Right forelimb (tissue), 1 donor: ENCODE results near the gene ZNF334.
A peak's percentile ranks its signal among the peaks of the same experiment; 100 is the strongest.

Experiments
- DNase-seq: peaks from one replicate; pipeline ENCODE4 v3.0.0-alpha.2; 2018

The ZNF334 gene

DNA sequence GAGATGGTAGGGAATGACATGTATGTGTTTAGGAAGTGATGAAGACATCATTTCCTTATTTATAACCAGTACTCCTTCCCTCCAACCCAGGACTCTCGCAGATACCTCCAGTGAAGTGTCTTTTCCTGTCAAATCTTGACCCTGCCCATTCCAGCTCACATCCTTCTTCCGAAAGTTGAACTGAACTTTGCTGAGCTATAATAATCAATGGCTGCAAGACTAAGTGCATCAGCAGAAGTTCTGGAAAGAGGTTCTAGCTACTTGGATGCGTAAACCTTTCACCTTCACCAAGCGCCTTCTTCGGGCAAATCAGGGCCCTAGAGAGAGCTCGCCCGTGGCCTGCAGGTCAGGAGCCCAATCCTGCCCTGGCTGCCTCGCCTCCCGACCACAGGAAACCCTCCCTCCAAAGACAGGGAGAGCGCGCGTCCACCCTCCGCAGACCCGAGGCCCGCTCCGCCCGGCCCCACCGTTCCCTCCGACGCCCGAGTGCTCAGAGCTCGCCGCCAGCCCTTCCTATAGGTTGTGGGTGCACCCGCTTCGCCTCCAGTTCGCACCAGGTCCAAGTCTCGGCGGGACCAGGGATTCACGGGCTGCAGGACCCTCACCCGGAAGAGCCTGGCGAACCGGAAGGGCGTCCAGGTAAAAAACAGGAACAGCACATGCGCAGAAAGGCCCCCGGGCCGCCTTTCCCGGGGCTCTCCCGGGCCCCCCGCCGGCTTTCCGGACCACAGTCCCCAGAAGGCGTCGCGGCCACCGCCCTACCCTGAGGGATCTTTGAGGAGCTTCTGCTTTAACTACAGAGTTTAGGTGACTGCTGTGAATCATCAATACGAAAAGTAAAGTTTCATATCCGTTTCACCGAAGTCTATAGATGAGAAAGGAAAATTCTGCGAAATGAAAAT lies at the start of gene ZNF334:
Gene ZNF334 (minus strand): TSS at position 617 of the 902 bp plus-strand sequence. CDS start 1,457 bp downstream, outside the sequence.
- DNase-seq, result peak; percentile 84

GRCh38 chr20:46562373-46563169 lies 49.2 kb upstream of the ZNF334 start:
- peak; percentile 86 for DNase-seq

- no peak for DNase-seq
Observed at GRCh38 chr20:46562009-46562372, 48.6 kb upstream of the ZNF334 start.

- DNase-seq, result no peak
Observed at GRCh38 chr20:46559685-46560440, 46.5 kb upstream of the ZNF334 start.

- no peak for DNase-seq
Observed at GRCh38 chr20:46559001-46559400, 45.6 kb upstream of the ZNF334 start.

GRCh38 chr20:46558511-46558959 lies 45.2 kb upstream of the ZNF334 start:
- DNase-seq, result no peak

- no peak for DNase-seq
Observed at GRCh38 chr20:46557231-46557956, 44.0 kb upstream of the ZNF334 start.

DNA sequence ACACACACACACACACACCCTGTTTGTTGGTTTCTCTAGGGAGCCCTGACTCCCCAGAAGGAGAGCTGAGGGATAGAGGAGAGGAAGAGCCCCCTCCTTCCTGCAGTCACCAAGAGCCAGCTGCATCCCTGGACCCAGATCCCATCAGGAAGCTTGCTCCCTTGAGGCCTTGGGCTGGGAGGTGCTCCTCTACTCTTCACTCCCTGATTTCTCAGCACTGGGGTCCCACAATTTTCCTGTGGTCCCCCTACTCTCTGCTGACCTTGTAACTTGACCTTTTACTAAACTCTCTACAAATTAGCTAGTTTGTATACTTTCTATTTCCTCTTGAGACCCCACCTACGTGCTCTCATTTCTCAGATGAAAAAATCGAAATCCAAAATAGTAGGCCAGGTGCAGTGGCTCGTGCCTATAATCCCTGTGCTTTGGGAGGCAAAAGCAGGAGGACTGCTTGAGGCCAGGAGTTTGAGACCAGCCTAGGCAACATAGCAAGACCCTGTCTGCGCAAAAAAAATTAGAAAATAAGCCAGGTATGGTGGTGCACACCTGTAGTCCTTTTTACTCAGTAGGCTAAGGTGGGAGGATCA lies 42.1 kb upstream of the ZNF334 start:
- DNase-seq, result no peak

GRCh38 chr20:46554828-46555227 lies 41.5 kb upstream of the ZNF334 start:
- DNase-seq, result no peak

DNA sequence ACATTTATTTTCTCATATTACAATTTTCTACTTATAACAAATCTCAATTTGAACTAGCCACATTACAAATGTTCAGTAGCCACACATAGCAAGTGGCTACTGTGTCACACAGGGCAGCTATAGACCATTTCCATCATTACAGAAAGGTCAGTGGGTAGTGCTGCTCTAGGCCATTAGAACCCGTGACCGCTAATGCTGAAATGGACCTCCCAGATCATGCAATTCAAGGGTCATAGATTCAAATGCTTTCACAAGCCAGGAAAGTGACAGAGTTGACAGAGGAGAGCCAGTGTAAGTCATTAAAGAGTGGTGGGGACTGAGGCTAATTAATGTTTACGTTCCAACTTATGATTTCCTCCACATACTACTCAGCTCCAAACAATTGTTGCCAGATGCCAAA lies 40.6 kb upstream of the ZNF334 start:
- DNase-seq, result no peak

- DNase-seq, result no peak
Observed at GRCh38 chr20:46552460-46553420, 39.4 kb upstream of the ZNF334 start.

DNA sequence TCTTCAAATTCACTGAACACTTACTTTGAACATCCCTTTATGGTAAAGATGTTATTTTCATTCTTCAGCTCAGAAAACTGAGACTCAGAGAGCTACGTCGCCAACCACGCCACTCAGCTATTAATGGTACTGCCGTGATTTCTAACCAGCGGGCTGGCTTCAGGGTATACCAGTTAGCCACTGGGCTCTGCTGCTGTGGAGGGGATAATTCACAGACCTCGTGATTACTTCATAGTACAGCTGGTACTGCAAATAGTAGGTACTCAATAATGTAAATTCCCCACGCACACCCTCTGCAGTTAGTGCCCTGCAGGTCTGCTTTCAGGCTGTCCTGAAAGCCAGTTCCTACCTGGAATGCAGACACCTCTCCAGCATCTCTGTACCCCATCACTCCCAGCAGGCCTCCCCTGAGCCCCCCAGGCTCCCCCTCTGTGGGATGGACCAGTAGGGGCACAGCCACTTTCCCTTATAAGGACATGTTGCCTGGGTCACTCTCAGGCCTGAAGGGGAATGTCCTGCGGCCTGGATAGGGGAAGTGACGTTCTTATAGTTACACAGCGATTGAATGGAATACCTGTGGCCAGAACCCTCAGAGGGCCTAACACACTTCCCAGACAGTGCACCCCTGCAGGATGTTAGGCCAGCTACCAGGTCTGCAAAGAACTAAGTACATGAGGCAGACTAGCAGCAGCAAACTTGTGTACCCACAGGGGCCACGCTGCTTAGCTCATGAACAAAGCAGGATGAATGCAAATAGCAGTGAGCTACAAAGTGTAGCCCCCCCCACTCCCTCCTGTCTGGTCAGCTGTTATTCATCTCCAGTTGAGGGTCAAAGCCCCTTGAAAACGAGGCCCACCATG lies 38.4 kb upstream of the ZNF334 start:
- DNase-seq, result no peak

DNA sequence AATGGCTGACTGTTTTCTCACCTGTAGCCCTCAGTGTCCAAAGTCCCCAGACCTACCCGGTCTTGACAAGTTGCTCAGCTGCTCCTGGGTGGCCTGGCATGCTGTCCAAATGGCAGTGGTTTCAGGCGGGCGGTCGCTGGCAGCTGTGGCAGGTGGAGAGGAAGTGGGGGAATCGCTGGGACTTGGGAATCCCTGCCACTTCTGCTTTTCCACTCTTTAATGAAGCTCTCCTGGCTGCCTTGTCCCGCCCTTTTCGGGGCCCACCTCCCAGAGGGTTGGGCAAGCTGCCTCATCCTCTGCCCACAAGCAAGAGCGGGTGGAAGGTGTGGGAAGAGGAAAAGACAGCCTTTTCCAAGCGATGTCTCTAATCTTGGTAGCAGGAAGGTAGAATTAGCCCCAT lies 37.1 kb upstream of the ZNF334 start, which contains the start of gene OCSTAMP:
Gene OCSTAMP (minus strand): TSS at position 194 of the 400 bp plus-strand sequence. CDS start 94 bp downstream, at position 100.
- no peak for DNase-seq

DNA sequence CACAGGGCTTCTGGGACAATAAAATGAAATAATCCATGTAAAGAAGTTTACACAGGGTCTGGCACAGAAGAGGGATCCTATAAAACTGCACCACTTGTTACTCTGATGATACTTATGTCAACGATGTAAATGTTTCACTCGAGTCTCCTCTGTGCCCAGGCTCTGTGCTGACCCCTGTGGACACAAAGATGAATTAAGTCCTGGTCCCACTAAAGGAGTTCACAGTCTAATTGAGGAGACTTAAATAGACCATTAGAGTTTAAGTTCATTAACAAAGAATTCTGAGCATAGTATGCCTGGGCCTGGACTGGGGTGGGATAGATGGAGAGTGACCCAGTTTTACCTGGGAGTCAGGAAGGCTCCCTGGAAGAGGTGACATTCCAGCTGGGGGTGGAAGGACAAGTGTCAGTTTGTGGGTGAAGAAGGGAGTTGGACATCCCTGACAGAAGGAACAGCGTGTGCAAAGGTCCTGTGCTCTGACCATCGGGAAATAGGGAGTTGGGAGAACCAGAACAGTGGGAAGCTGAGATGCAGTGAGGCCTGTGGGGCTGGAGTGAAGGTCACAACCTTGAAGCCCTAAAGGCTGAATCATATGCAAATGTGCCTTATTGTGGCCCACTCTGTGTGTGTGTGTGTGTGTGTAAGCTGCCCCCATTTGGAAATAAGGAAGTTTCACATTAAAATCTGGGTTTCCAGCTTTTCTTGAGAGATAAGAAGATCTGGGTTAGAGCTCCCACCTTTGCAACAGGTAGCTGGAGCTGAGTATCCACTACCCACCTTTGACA lies 36.0 kb upstream of the ZNF334 start:
- DNase-seq, result no peak

GRCh38 chr20:46548688-46549087 lies 35.3 kb upstream of the ZNF334 start:
- no peak for DNase-seq

DNA sequence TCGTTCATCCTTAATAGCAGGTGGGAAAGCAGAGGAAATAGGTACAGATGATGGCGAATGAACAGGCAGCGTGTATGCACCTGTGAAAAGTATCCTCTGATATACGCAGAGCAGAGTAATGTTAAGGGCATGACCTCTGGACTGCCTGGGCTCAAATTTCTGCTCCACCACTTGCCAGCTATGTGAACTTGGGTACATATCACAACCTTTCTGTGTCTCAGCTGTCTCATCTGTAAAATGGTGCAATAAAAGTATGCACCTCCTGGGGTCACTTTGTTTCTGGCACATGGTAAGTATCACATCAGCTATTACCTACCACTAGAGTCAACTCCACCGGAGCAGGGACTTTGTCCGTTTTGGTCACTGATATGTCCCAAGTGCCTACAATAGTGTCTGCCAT lies 34.6 kb upstream of the ZNF334 start:
- no peak for DNase-seq

DNA sequence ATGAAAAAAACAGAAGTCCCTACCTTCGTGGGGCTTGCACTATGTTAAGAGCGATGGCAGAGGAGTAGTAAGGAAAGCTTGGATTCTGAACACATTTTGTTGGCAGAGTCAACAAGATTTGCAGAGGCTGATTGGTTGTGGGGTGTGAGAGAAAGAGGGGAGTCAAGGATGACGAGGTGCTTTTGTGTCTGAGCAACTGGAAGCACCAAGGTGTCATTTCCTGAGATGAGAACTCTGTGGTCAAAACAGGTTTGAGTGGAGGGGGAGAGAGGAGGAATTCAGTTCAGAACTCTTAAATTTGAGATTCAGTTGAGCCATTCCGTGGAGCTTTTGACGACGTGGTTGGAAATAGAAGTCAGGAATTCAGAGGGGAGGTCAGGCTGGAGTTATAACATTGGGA lies 33.6 kb upstream of the ZNF334 start:
- DNase-seq, result no peak

GRCh38 chr20:46546298-46546697 lies 32.9 kb upstream of the ZNF334 start:
- no peak for DNase-seq

GRCh38 chr20:46545827-46546138 lies 32.4 kb upstream of the ZNF334 start:
- DNase-seq, result no peak
